GM18951 (cell line): Measurements from ENCODE around the gene DISP2.

Experiments
- POLR2A ChIP-seq: IDR thresholded peaks from 4 replicates; pipeline ENCODE4 v1.6.1; 2011; ENCODE audit warnings: mild to moderate bottlenecking; ENCODE audit not compliant: insufficient read length, insufficient read depth; ENCODE audit errors: extremely low read depth
- in situ Hi-C: fragments of 300-500 bp; cut with MboI; formaldehyde crosslinking; loops from one replicate; pipeline ENCODE4 v1.12.0; 2022; ENCODE audit warnings: low sequenced_read_pairs, mixed read lengths, inconsistent platforms; ENCODE audit not compliant: unreplicated experiment

DISP2 gene

DNA sequence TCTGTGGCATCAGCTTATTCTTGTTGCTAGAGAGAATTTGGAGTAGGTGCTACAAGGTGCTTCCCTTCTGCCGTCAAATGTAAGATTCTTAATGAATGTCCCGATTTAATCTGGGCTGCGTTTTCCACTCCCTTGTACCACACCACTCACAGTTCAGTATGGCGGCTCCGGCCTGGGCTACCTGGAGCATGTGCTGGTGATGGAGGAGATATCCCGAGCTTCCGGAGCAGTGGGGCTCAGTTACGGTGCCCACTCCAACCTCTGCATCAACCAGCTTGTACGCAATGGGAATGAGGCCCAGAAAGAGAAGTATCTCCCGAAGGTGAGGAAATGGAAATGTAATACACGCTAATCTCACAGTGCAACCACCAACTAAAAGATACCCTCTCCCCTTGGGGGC, 52.5 kb downstream of the DISP2 start:
- in situ Hi-C loops: no loop called here

GRCh38 chr15:40412095-40412759, 54.2 kb downstream of the DISP2 start:
- TF ChIP-seq POLR2A: no peak
- in situ Hi-C loops: no loop called here

More for the DNA sequence above, 52.5 kb downstream of the DISP2 start:
- no peak for TF ChIP-seq POLR2A

- TF ChIP-seq POLR2A: no peak
- in situ Hi-C loops: no loop called here
Observed at GRCh38 chr15:40413036-40413435, 55.0 kb downstream of the DISP2 start.

GRCh38 chr15:40414816-40415215, 56.8 kb downstream of the DISP2 start:
- TF ChIP-seq POLR2A: no peak
- in situ Hi-C loops: no loop called here

- no peak for TF ChIP-seq POLR2A
- in situ Hi-C loops: no loop called here
Observed at GRCh38 chr15:40415226-40415625, 57.2 kb downstream of the DISP2 start.

GRCh38 chr15:40416056-40416455, 58.0 kb downstream of the DISP2 start:
- in situ Hi-C loops: no loop called here
- no peak for TF ChIP-seq POLR2A

GRCh38 chr15:40418126-40418525, 60.1 kb downstream of the DISP2 start:
- in situ Hi-C loops: no loop called here
- TF ChIP-seq POLR2A: no peak

DNA sequence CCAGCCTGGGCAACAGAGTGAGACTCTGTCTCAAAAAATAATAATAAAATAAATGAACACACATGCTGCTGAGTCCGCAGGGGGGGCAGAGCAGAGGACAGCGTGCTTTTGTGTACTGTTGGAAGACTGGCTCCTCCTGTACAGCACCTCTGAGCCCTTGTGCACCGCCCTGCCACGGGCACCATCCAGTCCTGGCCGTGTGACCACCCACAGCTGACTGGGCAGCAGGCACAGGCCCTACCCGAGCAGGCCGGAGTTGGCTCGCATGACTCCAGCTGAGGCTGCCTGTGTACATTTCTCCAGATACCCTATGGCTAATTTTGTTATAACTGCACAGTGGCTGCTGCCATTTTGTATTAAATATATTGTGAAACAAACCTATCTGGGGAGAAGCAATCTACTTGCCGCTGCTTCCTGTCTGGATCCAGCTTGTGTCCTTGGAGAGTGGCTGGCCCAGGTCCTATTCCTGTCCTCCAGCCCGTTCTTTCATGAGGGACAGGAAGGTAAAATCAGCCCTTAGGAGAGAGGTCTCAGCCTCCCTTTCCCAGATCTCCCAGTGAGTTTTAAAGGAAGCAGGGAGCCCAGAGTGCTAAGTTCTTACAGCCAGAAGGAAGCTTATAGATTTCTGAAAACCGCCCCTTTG, 62.2 kb downstream of the DISP2 start:
- no peak for TF ChIP-seq POLR2A
- in situ Hi-C loops: loop anchor here (10.0 kb wide), 2 partner anchors 45 to 75 kb away; partner anchors contain the start of gene CCDC9B

GRCh38 chr15:40420793-40421192, 62.8 kb downstream of the DISP2 start:
- TF ChIP-seq POLR2A: no peak

DNA sequence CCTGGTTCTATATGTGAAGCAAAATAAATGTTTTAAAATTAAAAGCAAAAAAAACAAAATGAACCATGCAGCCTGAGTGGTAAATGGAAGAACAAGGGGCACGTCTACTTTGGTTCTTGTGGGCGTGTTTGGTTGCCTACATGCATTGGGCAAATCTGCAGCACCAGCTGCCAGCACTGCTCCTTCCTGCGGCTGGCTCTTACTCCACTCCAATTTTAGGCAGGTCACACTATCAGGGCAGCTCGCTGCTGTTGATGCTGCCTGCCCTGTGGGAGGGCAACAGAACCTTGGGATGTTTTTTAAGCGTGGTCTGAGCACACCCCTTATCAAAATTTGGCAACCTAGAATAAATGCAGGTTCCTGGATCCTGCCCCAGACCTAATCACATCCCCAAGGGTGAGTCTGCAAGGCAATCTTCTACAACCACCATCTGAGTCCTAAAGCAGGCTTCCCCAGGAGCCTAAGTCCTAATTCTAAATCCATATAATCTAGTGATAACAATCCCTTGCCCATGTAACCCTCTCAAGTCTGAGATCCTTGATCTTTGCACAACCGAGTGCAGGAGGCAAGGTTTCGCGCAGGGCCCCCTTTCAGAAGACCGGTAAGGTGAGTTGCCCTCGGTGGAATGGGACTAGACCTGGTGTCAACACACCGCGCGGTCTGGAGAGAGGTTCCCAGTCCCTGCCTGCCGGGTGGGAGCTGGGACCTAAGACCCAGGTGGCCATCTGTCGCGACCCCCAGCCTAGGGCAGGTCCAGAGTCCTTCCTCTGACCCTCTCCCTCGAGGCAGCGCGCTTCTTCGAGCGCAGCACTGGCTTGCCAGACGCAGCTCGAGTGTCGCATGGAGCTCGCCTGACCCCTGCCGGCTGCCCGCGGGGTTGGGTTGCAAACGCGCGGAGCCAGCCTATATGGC, 63.5 kb downstream of the DISP2 start:
- in situ Hi-C loops: loop anchor here (10.0 kb wide), 2 partner anchors 47 to 77 kb away; partner anchors contain the start of gene CCDC9B
- TF ChIP-seq POLR2A: no peak

More at GRCh38 chr15:40420793-40421192, 62.8 kb downstream of the DISP2 start:
- in situ Hi-C loops: loop anchor here (10.0 kb wide), 2 partner anchors 46 to 76 kb away; partner anchors contain the start of gene CCDC9B

GRCh38 chr15:40424483-40425115, 66.6 kb downstream of the DISP2 start:
- in situ Hi-C loops: loop anchor here (10.0 kb wide), 2 partner anchors 50 to 80 kb away; partner anchors contain the start of gene CCDC9B

DNA sequence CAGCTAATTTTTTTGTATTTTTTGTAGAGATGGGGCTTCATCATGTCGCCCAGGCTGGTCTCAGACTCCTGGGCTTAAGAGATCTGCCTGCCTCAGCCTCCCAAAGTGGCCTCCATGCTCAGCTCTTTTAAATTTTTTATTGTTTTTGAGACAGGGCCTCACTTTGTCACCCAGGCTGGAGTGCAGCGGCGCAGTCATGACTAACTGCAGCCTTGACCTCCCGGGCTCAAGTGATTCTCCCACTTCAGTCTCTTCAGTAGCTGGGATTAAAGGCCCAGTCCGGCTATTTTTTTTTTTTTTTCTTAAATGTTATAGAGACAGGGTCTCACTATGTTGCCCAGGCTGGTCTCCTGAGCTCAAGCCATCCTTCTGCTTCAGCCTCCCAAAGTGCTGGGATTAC, 67.7 kb downstream of the DISP2 start:
- no peak for TF ChIP-seq POLR2A
- in situ Hi-C loops: loop anchor here (10.0 kb wide), 2 partner anchors 51 to 81 kb away; partner anchors contain the start of gene CCDC9B

More at GRCh38 chr15:40424483-40425115, 66.6 kb downstream of the DISP2 start:
- no peak for TF ChIP-seq POLR2A

DNA sequence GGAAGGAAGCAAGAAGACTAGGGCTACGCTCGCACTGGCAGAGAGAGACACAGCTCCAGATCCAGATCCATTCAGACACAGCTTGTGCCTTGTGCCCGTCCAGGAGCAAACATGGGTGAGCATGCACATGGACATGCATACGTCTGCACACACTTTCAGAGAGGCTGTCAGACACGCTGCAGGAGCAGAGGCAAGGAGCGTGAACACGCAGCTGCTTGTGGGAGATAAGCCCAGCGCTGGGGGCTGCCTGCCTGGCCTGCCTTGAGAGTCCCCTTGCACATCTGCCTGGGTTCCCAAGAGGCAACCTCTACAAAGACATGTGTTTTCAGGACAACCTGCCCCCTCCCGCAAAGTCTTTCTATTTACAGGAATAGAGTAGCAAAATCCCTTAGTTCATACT, 69.2 kb downstream of the DISP2 start:
- in situ Hi-C loops: loop anchor here (10.0 kb wide), 2 partner anchors 52 to 82 kb away; partner anchors contain the start of gene CCDC9B
- TF ChIP-seq POLR2A: no peak

DNA sequence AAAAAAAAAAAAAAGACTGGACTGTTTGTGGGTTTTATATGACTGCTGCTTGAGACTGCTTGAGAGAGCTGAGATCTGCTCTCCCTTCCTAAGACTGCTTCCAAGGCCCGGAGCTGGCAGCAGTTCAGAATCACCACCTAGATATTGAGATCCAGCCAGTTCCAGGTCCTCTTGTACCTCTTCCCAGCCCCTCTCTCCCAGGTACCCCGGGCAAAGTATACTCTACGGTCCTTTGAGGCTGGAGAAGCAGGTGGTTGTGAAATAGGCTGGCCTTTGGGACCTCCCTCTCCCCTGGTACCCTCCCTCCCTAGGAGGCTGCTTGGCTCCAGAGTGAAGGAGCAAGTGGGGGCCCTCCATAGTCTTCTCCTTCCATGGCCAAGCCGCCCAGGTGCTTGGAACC, 70.2 kb downstream of the DISP2 start:
- TF ChIP-seq POLR2A: no peak
- in situ Hi-C loops: loop anchor here (10.0 kb wide), 2 partner anchors 53 to 83 kb away; partner anchors contain the start of gene CCDC9B
